Neural progenitor cell (in vitro differentiated cells): ENCODE measurements around the gene MAP3K6.

Experiments
- CTCF ChIP-seq: fragments of 200-600 bp; sonication (generic); IDR thresholded peaks from 2 replicates; pipeline ENCODE4 v1.5.1; 2017; ENCODE audit warnings: antibody characterized with exemption, mild to moderate bottlenecking
- EZH2 ChIP-seq: fragments of 200-600 bp; sonication (generic); IDR thresholded peaks from 2 replicates; pipeline ENCODE4 v1.6.1; 2017; ENCODE audit warnings: antibody characterized with exemption, mild to moderate bottlenecking, moderate library complexity

DNA sequence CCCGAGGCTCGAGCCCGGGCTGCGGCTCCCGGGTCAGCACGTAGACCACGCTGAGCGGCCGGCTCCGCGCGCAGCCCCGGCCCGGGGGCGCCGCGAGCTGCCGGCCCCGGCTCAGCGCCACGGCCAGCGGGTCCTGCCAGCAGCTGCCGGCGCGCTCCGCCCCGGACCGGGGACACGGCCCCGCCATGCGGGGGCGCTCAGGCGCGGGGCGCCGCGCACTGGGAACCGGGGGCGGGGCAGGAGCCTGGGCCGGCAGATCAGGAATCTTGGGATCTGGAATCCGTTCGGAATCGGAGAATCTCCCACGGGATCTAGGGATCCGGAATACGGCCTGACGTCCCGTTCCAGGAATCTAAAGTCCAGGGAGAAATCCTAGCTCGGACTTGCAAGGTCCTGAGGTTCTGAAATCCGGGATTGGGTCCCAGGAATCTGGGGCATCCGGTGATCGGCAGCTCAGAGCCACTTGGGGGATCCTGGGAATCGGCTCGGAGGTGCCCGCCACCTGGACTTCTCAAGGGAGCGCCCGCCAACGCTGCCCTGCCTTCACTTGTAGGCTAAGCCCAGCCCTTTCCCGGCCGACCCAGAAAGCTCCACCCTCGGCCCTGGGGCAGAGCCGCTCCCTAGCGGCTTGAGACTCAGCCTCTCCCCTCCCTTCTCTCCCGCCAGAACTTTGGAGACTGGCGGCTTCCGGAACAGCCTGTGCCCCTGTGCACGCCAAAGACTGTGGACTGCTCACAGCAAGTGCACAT, at the start of gene MAP3K6:
- peak; percentile 51 for TF ChIP-seq CTCF
- no peak for TF ChIP-seq EZH2
